ENCODE data around the gene TSPAN33.
"Not testable (repeated sequence)": the region's sequence is repeated elsewhere in the genome, so short reads cannot be mapped to it uniquely, and the experiment has no call there.

Gene TSPAN33

GRCh38 chr7:129170441-129171021, 26.0 kb downstream of the TSPAN33 start:
- no peak for DNase-seq

DNA sequence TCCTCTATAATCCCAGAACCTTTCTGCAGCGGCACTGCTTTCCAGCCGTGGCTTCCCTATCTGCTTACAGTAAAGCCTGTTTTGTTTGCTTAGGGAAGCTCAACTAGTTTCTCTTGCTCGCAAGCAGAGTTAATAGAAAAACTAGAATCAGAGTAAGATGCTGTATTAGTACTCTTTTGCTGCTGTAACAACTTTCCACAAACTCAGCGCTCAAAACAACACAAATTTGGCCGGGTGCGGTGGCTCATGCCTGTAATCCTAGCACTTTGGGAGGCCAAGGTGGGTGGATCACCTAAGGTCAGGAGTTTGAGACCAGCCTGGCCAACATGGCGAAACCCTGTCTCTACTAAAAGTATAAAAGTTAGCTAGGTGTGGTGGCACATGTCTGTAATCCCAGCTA, 29.4 kb downstream of the TSPAN33 start:
- not testable (repeated sequence) for DNase-seq

DNA sequence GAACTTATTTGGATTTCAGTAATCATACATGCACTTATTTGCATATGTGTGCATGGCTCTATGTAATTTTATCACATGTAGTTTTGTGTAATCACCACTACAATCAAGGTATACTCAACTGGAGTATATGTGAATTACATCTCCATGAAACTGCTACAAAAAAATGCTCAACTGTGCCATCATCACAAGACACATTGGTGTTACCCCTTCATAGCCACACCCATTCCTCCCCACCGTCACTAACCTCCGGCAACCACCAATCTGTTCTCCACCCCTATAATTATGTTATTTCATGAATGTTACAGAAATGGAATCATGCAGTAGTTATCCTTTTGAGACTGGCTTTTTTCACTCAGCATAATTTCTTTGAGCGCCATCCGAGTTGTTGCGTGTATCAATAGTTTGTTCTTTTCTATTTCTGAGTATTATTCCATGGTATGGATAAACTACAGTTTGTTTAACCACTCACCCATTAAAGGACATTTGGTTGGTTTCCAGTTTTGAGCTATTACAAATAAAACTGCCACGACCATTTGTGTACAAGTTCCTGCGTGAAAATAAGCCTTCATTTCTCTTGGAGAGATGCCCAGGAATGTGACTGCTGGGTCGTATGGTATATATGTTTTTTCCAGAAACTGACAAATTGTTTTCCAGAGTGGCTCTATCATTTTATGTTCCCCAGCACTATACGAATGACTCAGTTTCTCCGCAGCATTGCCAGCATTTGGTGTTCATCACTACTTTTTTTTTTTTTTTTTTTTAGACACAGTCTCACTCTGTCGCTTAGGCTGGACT, 32.6 kb downstream of the TSPAN33 start:
- no peak for DNase-seq

DNA sequence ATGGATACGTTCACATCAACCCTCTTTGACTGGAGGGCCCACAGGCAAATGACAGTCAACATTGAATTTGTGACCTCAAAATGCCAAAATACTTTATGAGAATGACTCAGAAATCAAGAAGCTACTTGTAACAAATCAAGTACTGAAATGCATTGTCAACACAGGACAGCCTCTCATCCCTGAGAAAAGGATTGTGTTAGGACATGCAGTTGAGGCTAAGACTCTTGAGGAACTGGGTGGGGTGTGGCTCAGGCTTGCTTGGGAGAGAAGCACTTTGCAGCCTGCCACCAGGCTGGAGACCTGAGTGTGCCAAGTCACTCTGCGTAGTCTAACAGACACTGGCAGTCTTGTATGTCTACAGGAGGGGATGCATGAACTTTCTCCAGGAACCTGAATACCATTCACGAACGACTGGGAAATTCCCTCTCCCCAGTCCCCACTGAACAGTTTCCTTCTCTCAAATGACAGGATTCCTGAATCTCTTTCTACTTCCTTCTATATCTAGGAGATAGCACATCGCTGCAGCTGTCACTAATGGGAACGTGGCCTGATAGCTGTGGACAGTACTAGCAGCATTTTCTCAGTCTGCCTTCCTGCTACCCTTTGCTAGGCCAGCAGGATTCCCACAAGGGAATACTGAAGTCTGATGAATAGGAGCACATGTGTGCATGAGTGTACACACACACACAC, 40.6 kb downstream of the TSPAN33 start:
- DNase-seq = no peak

- DNase-seq = no peak
These were observed 42.3 kb downstream of the TSPAN33 start for GRCh38 chr7:129186749-129187260.

DNA sequence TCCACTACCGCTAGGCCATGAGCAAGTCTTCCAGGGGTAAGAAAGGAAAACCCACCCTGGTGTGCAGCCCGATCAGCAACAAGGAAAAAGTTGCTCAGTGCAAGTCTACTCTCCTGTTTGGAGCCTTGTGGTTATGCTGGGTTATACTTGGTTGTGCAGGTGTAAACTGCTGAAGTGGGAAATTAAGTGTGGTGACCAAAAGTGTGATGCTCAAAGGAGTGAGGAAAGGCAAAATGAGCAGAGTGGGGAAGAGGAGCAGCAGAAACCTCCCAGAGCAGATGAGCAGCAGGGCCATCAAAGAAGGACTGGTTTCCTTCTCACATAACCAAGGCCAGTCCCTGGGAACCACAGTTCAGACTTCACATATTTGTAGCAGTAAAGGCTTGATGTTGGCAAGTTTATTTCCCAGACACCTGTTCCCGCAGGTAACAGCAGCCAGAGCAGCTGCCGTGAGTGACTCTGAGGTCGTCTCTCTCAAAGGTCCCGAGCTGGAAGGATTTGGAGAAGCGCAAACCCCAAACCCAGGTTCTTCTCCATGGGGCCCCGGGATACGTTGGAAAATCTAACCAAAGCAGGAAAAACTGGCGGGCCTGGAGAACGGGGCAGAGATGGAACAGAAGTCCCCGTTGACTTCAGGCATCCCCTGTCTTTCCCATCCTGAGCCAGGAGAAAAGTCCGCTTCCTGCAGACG, 43.3 kb downstream of the TSPAN33 start:
- DNase-seq = no peak

DNA sequence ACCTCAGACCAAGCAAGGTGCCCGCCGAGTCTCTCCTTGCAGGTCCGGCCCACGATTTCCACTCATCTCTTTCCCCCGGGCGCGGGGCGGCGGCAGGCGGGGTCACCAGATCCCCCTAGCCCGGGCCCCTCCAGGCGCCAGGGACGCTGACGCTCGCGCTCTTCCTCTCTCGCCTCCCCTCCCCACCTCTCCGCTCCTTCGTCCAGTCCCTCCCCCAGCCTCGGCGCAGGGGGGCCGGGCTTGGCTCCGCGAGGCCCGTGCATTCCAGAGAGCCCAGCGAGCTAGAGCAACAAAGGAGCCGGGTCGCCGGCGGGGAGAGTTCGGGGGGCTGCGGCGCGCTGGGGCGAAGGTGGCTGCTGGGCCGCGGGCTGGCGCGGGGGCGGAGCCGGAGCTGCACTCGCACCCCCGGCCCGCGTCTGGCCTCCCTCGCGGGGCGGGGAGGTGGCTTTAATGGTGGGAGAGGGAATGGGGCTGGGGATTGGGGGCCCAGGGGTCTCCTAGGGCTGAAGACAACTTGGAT, 43.9 kb downstream of the TSPAN33 start, which contains the start of gene SMO:
TSS of gene SMO (plus strand) at position 262 of the 520 bp plus-strand sequence. CDS start 519 bp downstream, outside the sequence.
- DNase-seq = no peak

DNA sequence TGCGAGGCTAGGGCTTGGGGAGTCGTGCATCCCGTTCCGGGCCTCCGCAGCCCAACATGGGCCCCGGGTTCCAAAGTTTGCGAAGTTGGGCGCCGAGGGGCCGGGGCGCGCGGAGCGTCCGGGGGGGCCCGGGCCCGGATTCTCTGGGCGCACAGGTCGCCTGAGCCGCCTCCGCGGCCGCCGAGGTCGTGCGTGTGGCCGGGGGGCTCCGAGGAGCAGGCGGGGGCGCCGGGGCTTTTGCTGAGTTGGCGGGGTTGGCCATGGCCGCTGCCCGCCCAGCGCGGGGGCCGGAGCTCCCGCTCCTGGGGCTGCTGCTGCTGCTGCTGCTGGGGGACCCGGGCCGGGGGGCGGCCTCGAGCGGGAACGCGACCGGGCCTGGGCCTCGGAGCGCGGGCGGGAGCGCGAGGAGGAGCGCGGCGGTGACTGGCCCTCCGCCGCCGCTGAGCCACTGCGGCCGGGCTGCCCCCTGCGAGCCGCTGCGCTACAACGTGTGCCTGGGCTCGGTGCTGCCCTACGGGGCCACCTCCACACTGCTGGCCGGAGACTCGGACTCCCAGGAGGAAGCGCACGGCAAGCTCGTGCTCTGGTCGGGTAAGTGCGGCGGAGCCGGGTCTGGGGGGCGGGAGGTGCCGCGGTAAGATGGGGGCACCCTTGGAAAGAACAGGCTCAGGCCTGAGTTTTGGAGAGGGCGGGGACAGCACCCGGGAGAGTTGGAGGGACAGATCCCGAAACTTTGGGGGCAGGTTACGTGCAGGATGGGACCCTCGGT, 44.6 kb downstream of the TSPAN33 start:
- DNase-seq = no peak

DNA sequence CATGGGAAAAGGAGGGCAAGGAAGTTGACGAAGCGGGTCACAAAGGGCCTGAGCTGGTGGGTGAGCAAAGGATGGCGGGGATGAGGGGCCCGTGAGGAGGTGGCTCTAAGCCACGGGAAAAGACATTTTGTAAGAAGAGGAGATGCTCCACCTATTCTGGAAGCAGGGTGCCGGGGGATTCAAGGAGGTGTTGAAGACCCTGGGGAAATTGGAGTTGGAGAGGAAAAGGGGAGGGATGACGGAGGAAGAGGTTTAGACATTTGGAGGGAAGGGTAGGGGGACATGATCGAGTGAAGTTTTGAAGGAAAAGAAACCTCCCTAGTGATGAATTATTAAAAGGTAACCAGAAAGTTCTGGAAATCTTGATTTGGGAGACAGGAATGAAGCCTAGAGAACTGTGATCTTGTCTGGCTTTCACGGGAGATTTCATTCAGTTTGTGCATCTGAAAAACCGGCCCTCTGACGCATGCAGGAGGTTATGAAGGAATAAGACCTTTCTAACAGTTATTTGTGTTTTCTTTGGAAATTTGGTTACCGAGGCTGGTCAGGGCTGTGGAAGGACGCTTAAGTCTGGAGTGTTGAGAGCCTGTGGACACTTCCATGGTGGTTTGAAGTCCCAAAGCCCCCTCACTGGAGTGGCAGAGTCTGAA, 45.3 kb downstream of the TSPAN33 start:
- DNase-seq = no peak

DNA sequence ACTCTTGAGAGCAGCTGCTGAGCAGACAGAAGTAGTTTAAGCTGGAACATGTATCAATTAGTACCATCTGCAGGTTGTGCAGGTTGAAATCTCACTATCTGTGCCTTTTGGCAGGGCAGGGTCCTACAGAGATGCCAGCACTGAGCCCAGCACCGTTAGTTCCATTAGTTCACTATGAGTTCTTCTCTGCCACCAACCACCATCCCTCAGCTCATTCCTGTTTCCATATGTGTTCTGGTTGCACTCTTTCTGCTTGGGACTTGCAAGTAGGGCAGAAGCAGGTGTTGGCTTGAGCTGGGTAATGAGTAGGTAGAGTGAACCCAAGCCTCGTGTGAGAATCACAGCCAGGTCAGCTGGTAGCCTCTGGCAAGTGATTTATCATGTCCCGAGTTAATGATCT, 46.8 kb downstream of the TSPAN33 start:
- no peak for DNase-seq

DNA sequence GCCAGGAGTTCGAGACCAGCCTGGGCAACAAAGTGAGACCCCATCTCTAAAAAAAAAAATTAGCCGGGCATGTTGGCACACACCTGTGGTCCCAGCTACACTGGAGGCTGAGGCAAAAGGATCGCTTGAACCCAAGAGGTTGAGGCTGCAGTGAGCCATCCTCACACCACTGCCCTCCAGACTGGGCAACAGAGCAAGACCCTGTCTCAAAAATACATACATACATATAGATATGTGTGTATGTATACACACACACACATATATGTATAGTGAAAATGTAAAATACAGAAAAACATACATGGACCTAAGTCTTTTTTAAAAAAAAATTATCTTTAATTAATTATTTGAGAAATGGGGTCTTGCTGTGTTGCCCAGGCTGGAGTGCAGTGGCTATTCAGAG, 49.4 kb downstream of the TSPAN33 start:
- DNase-seq = no peak

DNA sequence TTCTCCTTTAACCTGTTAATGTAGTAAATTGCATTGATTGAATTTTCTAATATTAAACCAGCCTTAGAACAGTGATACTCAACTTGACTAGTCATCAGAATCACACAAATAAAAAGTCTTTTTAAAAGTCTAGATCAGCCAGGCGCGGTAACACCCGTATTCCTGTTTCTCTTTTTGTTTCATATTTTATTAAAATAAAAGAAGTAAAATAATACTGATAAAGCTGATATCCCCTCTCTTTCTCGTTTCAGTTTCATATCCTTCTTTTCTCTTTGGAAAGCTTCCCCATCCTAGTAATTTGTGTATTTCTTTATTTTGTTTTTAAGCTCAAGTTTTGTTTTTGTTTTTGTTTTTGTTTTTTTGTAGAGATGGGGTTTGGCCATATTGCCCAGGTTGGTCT, 53.3 kb downstream of the TSPAN33 start:
- DNase-seq = no peak

DNA sequence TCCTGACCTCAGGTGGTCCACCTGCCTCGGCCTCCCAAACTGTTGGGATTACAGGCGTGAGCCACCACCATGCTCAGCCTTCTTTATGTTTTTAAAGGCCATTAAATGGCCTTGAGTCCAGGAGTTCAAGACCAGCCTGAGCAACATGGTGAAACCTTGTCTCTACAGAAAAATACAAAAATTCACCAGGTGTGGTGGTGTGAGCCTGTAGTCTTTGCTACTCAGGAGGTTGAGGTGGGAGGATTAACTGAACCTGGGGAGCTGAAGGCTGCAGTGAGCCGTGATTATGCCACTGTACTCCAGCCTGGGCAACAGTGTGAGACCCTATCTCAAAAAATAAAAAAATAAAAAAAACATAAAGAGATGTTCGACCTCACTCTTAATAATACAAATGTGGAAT, 54.9 kb downstream of the TSPAN33 start:
- no peak for DNase-seq

DNA sequence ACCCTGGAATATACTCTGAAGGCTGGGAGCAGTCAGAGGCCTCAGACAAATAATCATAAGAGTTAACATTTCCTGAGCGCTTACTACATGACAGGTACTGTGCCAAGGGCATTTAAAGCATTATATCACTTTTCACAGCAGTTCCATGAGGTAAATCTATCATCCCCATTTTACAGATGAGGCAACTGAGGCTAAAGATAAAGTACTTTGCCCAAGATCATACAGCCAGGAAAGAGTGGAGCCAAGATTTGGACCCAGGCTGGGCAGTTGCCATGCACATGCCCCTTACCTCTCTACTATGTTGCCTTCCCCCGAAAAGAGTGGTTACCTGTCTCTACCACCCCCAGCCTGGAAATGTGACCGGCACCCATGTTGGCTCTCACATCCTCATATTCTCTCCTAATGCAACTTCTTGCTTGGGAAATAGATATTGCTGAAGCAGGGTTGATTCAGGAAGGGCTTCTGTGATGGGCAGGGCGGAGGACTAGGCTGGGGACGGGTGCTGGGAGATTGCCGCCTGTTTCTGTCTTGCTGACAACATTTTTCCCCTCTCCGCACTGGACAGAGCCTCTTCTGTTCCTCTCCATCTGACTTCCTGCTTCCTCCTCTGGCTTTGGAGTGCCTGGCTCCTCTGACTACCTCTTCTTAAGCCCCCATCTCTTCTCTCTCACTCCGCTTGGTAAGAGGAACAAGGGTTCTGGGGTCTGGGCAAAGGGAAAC, 57.7 kb downstream of the TSPAN33 start:
- no peak for DNase-seq

GRCh38 chr7:129203050-129203741, 58.7 kb downstream of the TSPAN33 start:
- no peak for DNase-seq

GRCh38 chr7:129205126-129205818, 60.8 kb downstream of the TSPAN33 start:
- DNase-seq = no peak

DNA sequence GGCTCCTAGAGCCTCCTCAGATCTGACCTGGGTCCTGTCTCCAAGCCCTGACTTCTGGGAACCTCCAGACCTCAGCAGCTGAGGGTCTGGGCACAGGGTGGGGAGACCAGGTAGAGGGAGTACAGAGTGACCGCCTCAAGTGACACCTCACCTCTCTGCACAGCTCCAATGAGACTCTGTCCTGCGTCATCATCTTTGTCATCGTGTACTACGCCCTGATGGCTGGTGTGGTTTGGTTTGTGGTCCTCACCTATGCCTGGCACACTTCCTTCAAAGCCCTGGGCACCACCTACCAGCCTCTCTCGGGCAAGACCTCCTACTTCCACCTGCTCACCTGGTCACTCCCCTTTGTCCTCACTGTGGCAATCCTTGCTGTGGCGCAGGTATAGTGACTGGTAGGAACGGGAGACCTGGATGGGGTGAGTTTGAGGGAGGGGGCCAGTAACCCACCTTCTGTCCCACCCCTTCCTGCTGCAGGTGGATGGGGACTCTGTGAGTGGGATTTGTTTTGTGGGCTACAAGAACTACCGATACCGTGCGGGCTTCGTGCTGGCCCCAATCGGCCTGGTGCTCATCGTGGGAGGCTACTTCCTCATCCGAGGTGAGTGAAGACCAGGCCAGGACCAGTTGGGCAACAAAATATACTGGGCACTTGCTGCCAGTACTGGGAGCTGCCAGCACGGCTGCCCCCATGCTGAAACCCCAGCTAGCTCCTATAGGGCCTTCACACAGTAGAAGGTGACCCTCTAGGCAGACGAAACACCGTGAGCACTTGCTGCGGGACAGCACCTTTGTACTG, 61.7 kb downstream of the TSPAN33 start:
- no peak for DNase-seq

DNA sequence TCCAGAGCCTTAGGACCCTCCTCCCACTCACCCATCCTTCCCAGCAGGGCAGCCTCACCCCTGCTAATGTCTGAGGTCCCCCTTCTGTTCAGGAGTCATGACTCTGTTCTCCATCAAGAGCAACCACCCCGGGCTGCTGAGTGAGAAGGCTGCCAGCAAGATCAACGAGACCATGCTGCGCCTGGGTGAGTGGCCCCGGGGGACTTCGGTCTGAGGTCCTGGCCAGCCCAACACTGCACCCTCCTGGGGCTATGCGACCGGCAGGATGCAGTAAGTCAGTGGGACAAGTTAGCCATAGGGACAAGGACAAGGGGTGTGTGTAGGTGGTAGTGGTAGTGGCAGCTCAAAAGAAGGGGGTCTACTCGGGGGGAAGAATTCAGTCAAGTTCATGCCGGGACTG, 64.2 kb downstream of the TSPAN33 start:
- no peak for DNase-seq
